Ovary (tissue), 3 donors: ENCODE results near the gene PARD3.

Source experiments
- CTCF ChIP-seq, 3 donors: fragments of 450-650 bp in 2 of 3; fragments of 200-600 bp in 1 of 3; IDR thresholded peaks; one replicate each; pipeline versions ENCODE4 v1.5.1 to v1.8.0; 2016 to 2022; ENCODE audit warnings: antibody characterized with exemption in 3 of 3, mild to moderate bottlenecking in 1 of 3
- POLR2A ChIP-seq: fragments of 450-650 bp; IDR thresholded peaks from one replicate; pipeline ENCODE4 v1.6.1; 2017; ENCODE audit warnings: antibody characterized with exemption, mild to moderate bottlenecking, moderate library complexity
- donor health status: DM: no; HTN: no; CAD: no.

GRCh38 chr10:34570887-34571286, 244.2 kb downstream of the PARD3 start:
- TF ChIP-seq CTCF (IDR thresholded peaks at IDR 0.05): no peak
- no peak for TF ChIP-seq POLR2A
